ENCODE results near the gene MT2A. TPM values are rescaled to one million over a fixed set of nuclear protein-coding genes. Genes with fewer than 3 reads are reported as not detected.

MT2A gene
- total RNA-seq, 1 donor from 2014 or later = 112 TPM

DNA sequence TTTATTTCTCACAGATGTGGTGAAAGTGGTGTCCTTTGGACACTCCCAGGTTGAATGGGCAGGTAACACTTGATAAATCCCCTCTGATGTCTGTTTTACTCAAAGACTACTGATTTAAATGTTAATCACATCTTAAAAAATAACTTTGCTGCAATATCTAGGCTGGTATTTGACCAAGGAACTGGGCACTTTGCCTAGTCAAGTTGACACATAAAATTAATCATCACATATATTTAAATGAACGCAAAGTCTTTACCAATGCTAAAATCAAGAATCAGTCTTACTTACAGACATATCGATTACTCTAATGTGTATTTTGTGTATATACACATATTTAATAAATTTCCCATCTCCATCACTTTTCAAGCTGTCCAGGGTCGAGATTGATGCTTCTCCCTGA is 7.0 kb downstream of the MT2A start:
- Histone ChIP-seq H3K4me1 (ENCODE audit: insufficient read depth, low read length) (peaks cover 60% of the 10 kb centered on the region), H3K79me2 (ENCODE audit: insufficient read depth, low read length) (peaks cover 8% of the 10 kb centered on the region), H3K4me3 (ENCODE audit: insufficient read depth, low read depth, low read length) (no peak overlapping the region), H2AFZ (ENCODE audit: low read depth, low read length) (no peak overlapping the region), H3K27ac (ENCODE audit: low read depth, low read length) (peak overlapping the region; percentile 66), H4K20me1 (ENCODE audit: insufficient read depth, low read length) (no peaks in the 10 kb centered on the region), H3K9ac (ENCODE audit: low read length) (no peak overlapping the region), H3K27me3 (ENCODE audit: insufficient read depth, low read length) (no peaks in the 10 kb centered on the region), H3K9me3 (ENCODE audit: insufficient read depth, low read depth, low read length) (no peaks in the 10 kb centered on the region), H3K4me2 (ENCODE audit: low read length) (peak overlapping the region; percentile 63), H3K36me3 (ENCODE audit: insufficient read depth, low read length) (no peaks in the 10 kb centered on the region)
- Mint-ChIP-seq H3K4me3 (ENCODE audit: unreplicated experiment) (no peak overlapping the region), H3K9me3 (ENCODE audit: unreplicated experiment) (no peaks in the 10 kb centered on the region), H3K27ac (ENCODE audit: unreplicated experiment) (no peak overlapping the region), H3K4me1 (ENCODE audit: low read depth, unreplicated experiment) (peaks cover 9% of the 10 kb centered on the region), H3K36me3 (ENCODE audit: low read depth, unreplicated experiment) (no peaks in the 10 kb centered on the region), H3K27me3 (ENCODE audit: low read depth, unreplicated experiment) (peaks cover 36% of the 10 kb centered on the region)
- peak; percentile 41 for DNase-seq (ENCODE audit: low read depth)
- FAIRE-seq = no peak
- no peak for TF ChIP-seq EZH2 (IDR thresholded peaks at IDR 0.05; ENCODE audit: insufficient read depth, low read length)
- no peak for TF ChIP-seq CTCF (IDR thresholded peaks at IDR 0.05; ENCODE audit: insufficient read depth, low read depth, low read length)

DNA sequence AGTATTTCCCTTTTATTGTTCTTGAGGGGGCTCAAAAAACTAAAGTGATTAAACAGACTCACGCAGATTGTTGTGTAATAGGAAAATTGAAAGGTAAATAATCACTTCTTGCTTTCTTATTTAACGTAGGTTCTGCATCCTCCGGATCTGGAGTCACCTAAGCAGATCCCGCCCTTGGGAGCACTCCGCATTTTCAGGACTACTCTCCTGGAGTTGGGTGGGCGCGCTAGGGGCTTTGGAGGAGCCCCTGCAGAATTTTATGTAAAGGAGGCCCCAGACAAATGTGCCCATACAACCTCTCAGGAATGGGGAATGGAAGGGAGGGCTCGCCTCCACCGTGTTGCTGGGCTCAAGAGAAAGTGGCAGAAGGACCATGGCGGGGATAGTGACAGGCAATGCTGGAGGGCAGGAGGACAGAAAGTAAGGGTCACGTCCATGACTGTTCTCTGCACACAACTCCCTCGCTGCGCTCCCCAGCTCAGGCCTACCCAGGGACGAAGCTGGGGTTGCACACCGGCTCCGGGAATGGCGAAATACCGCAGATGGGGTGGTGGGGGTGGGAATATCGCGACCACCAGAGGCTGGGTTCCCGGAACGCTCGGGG is 8.3 kb downstream of the MT2A start:
- Mint-ChIP-seq H3K9me3 (ENCODE audit: unreplicated experiment) (no peaks in the 10 kb centered on the region), H3K4me1 (ENCODE audit: low read depth, unreplicated experiment) (peaks cover 4% of the 10 kb centered on the region), H3K36me3 (ENCODE audit: low read depth, unreplicated experiment) (no peaks in the 10 kb centered on the region), H3K27me3 (ENCODE audit: low read depth, unreplicated experiment) (peaks cover 47% of the 10 kb centered on the region), H3K27ac (ENCODE audit: unreplicated experiment) (no peak overlapping the region), H3K4me3 (ENCODE audit: unreplicated experiment) (no peak overlapping the region)
- Histone ChIP-seq H3K27me3 (ENCODE audit: insufficient read depth, low read length) (no peaks in the 10 kb centered on the region), H3K4me3 (ENCODE audit: insufficient read depth, low read depth, low read length) (peak overlapping the region; percentile 66), H3K36me3 (ENCODE audit: insufficient read depth, low read length) (no peaks in the 10 kb centered on the region), H3K9ac (ENCODE audit: low read length) (peak overlapping the region; percentile 53), H2AFZ (ENCODE audit: low read depth, low read length) (peak overlapping the region; percentile 91), H3K4me1 (ENCODE audit: insufficient read depth, low read length) (peaks cover 47% of the 10 kb centered on the region), H3K27ac (ENCODE audit: low read depth, low read length) (no peak overlapping the region), H4K20me1 (ENCODE audit: insufficient read depth, low read length) (no peaks in the 10 kb centered on the region), H3K4me2 (ENCODE audit: low read length) (peak overlapping the region; percentile 85), H3K79me2 (ENCODE audit: insufficient read depth, low read length) (peaks cover 4% of the 10 kb centered on the region), H3K9me3 (ENCODE audit: insufficient read depth, low read depth, low read length) (no peaks in the 10 kb centered on the region)
- no peak for DNase-seq (ENCODE audit: low read depth)
- no peak for FAIRE-seq
- TF ChIP-seq CTCF (IDR thresholded peaks at IDR 0.05; ENCODE audit: insufficient read depth, low read depth, low read length) (no peak), EZH2 (IDR thresholded peaks at IDR 0.05; ENCODE audit: insufficient read depth, low read length) (no peak)

All from astrocyte (in vitro differentiated cells and primary cell).